Kidney (tissue), 14 donors: Measurements from ENCODE around the gene FLNB. TPM values are rescaled to one million over a fixed set of nuclear protein-coding genes. Genes with fewer than 3 reads are reported as not detected.

Experiments
- DNase-seq, 5 donors: peaks; one replicate each; pipeline ENCODE4 v3.0.0-alpha.2; 2013 to 2020
- FAIRE-seq: peaks from 2 replicates; lab custom pipeline; 2012; peaks lifted over from hg19 to GRCh38; lab: Jason Lieb, UNC
- H3K27ac ChIP-seq, 2 donors: one replicate each; pipeline ENCODE4 v1.7.0; 2013; ENCODE audit warnings: low read depth in 2 of 2, low read length in 2 of 2, inconsistent platforms in 1 of 2
- H3K27me3 ChIP-seq: one replicate; pipeline ENCODE4 v1.7.1; 2013; ENCODE audit warnings: low read length, inconsistent platforms; ENCODE audit not compliant: control insufficient read depth, insufficient read depth
- H3K36me3 ChIP-seq, 3 donors: one replicate each; pipeline versions ENCODE4 v1.7.0 to v1.7.1; 2013; ENCODE audit warnings: low read length in 3 of 3, control low read depth in 1 of 3, inconsistent platforms in 1 of 3; ENCODE audit not compliant: insufficient read depth in 3 of 3, control insufficient read depth in 2 of 3
- H3K4me1 ChIP-seq, 3 donors: one replicate each; pipeline versions ENCODE4 v1.7.0 to v1.7.1; 2013; ENCODE audit warnings: low read length in 3 of 3, inconsistent platforms in 1 of 3, low read depth in 1 of 3; ENCODE audit not compliant: control insufficient read depth in 2 of 3, insufficient read depth in 2 of 3
- H3K4me3 ChIP-seq, 3 donors: one replicate each; pipeline versions ENCODE4 v1.7.0 to v1.8.1; 2013; ENCODE audit warnings: low read length in 3 of 3, control low read depth in 1 of 3, inconsistent platforms in 1 of 3
- H3K9ac ChIP-seq, 3 donors: one replicate each; pipeline versions ENCODE4 v1.7.0 to v1.7.1; 2013; ENCODE audit warnings: low read length in 3 of 3, control low read depth in 1 of 3, inconsistent platforms in 1 of 3
- H3K9me3 ChIP-seq, 3 donors: one replicate each; pipeline versions ENCODE4 v1.7.0 to v1.7.1; 2013; ENCODE audit warnings: low read length in 3 of 3, control low read depth in 1 of 3, inconsistent platforms in 1 of 3; ENCODE audit not compliant: control insufficient read depth in 2 of 3, insufficient read depth in 1 of 3
- intact Hi-C: fragments of 100-400 bp; cut with DNase I; formaldehyde crosslinking; loops from one replicate; pipeline ENCODE4 v1.11.1; 2022
- polyA plus RNA-seq: library from polyadenylated mRNA; stranded (reverse); fragments of 350-450 nt; fragmentation: Illumina TruSeq; extraction: RNeasy Lipid Tissue Mini Kit (QIAGEN cat#74804); gene quantifications from one replicate; pipeline ENCODE4 v1.2.3, GENCODE V29; 2014; ENCODE audit warnings: low read depth, low replicate concordance; ENCODE audit not compliant: insufficient read depth
- total RNA-seq: library from RNA; stranded (reverse); fragmentation: NEBNext Ultra II Directional; extraction: Animal tissue kit (Norgen Biotek cat#: 25700); gene quantifications from one replicate; pipeline ENCODE4 v1.2.1, GENCODE V29; 2021
- TF ChIP-seq, protein P1 (sequence below): IDR thresholded peaks from 3 replicates; pipeline ENCODE4 v1.5.1; 2012; ENCODE audit warnings: mild to moderate bottlenecking, moderate library complexity, borderline replicate concordance; ENCODE audit not compliant: insufficient read depth; ENCODE audit errors: extremely low read depth
- donor health status: control.
- donor health status: control.
- donor health status: control.
- donor health status: control.
- donor health status: control.
- donor health status: DM: yes; HTN: yes; CAD: no.
- donor health status: Normal renal cell carcinoma (clear cell type).

FLNB gene
- total and polyA plus RNA-seq, 2 donors from 2014 or later, result 115 to 216 TPM

DNA sequence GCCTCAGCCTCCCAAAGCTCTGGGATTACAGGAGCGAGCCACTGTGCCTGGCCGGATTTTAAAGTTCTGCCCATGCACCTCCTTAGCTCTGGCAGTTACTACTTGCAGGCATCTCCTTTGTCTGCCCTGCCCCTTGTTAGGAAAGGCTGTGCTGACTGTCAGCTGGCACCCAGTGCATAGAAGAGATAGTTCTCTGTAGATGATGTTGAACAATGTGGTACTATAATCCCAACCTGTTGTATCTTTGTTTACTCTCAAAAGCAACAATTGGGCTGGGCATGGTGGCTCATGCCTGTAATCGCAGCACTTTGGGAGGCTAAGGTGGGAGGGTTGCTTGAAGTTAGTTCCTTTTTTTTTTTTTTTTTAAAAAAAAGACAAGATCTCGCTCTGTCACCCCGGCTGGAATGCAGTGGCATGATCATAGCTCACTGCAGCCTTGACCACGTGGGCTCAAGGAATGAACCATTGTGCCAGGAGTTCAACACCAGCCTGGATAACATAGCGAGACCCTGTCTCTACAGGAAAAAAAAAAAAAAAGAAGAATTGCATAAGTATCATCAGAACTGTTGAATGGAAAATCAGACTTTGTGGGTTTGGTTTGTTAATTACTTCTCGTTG is 30.6 kb downstream of the FLNB start:
- TF ChIP-seq, protein P1, sequence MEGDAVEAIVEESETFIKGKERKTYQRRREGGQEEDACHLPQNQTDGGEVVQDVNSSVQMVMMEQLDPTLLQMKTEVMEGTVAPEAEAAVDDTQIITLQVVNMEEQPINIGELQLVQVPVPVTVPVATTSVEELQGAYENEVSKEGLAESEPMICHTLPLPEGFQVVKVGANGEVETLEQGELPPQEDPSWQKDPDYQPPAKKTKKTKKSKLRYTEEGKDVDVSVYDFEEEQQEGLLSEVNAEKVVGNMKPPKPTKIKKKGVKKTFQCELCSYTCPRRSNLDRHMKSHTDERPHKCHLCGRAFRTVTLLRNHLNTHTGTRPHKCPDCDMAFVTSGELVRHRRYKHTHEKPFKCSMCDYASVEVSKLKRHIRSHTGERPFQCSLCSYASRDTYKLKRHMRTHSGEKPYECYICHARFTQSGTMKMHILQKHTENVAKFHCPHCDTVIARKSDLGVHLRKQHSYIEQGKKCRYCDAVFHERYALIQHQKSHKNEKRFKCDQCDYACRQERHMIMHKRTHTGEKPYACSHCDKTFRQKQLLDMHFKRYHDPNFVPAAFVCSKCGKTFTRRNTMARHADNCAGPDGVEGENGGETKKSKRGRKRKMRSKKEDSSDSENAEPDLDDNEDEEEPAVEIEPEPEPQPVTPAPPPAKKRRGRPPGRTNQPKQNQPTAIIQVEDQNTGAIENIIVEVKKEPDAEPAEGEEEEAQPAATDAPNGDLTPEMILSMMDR, result no peak
- no peaks in the 10 kb centered on the region for H3K9me3 ChIP-seq
- no peaks in the 10 kb centered on the region for H3K36me3 ChIP-seq
- no peak overlapping the region for H3K27ac ChIP-seq
- H3K27me3 ChIP-seq, result no peaks in the 10 kb centered on the region
- DNase-seq, result no peak
- no peak for FAIRE-seq
- H3K9ac ChIP-seq, result no peak overlapping the region
- H3K4me3 ChIP-seq, result no peak overlapping the region
- intact Hi-C loops, result no loop called here
- H3K4me1 ChIP-seq, result peaks cover 3 to 48% (median 31%) of the 10 kb centered on the region in 3 donors

DNA sequence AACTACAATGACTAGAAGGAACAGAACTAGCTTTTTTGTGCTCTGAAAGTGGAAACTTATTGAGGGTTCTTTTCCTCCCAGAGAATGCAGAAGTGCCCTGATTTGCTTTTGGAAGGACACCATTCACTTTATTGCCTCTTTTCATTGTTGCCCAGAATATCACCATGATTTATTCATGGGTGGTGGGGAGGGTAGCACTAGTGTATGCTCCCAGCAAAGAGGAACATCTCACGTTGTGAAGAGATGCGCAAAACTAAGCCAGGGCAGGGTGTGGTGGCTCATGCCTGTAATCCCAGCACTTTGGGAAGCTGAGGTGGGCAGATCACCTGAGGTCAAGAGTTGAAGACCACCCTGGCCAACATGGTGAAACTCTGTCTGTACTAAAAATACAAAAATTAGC is 31.4 kb downstream of the FLNB start:
- intact Hi-C loops, result no loop called here
- H3K4me1 ChIP-seq, result peaks cover 3 to 48% (median 32%) of the 10 kb centered on the region in 3 donors
- H3K27me3 ChIP-seq, result no peaks in the 10 kb centered on the region
- H3K9ac ChIP-seq, result no peak overlapping the region
- no peak overlapping the region for H3K27ac ChIP-seq
- no peaks in the 10 kb centered on the region for H3K36me3 ChIP-seq
- no peaks in the 10 kb centered on the region for H3K9me3 ChIP-seq
- DNase-seq (no peak), FAIRE-seq (no peak)
- H3K4me3 ChIP-seq, result no peak overlapping the region
- TF ChIP-seq, protein P1, result no peak

DNA sequence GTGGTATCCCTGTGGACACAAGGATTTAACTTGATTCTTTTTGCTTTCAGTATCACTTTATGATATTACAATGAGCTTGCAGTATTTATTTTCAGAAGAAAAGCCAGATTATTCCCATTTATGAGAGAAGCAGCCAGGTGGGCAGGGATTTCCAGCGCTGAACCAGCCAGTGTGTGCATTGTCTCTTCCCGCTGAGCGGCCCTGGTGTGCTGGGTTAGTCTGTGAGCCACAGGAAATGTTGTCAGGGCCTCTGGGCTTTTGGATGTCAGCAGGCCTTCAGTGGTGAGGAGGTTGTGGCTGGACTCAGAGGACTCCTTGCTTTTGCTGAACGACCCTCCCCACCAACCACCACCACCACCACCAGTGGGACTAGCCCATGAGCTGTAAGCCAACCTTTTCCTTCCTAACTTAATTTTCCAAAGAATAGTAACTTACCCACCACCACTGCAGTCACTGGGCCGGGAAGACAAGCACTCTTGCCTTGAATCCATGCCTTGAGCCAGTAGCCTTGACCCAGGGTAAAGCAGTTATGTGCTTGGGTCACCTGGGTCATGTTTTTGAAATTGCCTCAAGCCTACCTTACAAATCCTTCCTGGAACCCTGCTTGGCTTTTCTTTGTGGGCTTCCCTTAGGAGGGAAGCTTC is 33.1 kb downstream of the FLNB start:
- Histone ChIP-seq H3K9me3 (no peaks in the 10 kb centered on the region), H3K4me3 (no peak overlapping the region), H3K27me3 (no peaks in the 10 kb centered on the region), H3K9ac (peak overlapping the region in 1 of 3 donors; percentile 28), H3K27ac (peak overlapping the region; percentile 10 to 55), H3K36me3 (no peaks in the 10 kb centered on the region), H3K4me1 (peaks cover 3 to 32% (median 26%) of the 10 kb centered on the region in 3 donors)
- DNase-seq (no peak), FAIRE-seq (no peak)
- TF ChIP-seq, protein P1, result no peak
- intact Hi-C loops, result no loop called here
